GM19023 (cell line): Measurements from ENCODE around the gene TEX26.

Experiments
- ATAC-seq: cut with Tn5 transposase; IDR thresholded peaks from one replicate; pipeline ENCODE4 v1.9.1; 2021; ENCODE audit warnings: mild to moderate bottlenecking, moderate library complexity; ENCODE audit not compliant: unreplicated experiment

Gene TEX26

GRCh38 chr13:30974350-30974749 is 41.9 kb downstream of the TEX26 start:
- ATAC-seq, result no peak

- no peak for ATAC-seq
These were observed 43.6 kb downstream of the TEX26 start for GRCh38 chr13:30976025-30976424.

GRCh38 chr13:30978981-30979956 is 46.8 kb downstream of the TEX26 start:
- ATAC-seq, result no peak

GRCh38 chr13:30982506-30982905 is 50.0 kb downstream of the TEX26 start:
- ATAC-seq, result no peak

- no peak for ATAC-seq
These were observed 50.5 kb downstream of the TEX26 start for GRCh38 chr13:30982906-30983305.

GRCh38 chr13:30983431-30983830 is 51.0 kb downstream of the TEX26 start:
- no peak for ATAC-seq

- no peak for ATAC-seq
These were observed 52.2 kb downstream of the TEX26 start for GRCh38 chr13:30984620-30985019.

- no peak for ATAC-seq
These were observed 53.3 kb downstream of the TEX26 start for GRCh38 chr13:30985637-30986205.

GRCh38 chr13:30991184-30991583 is 58.7 kb downstream of the TEX26 start:
- ATAC-seq, result no peak

- ATAC-seq, result no peak
These were observed 59.5 kb downstream of the TEX26 start for GRCh38 chr13:30991922-30992321.

GRCh38 chr13:30995331-30995730 is 62.9 kb downstream of the TEX26 start:
- no peak for ATAC-seq

GRCh38 chr13:30997697-30998096 is 65.2 kb downstream of the TEX26 start:
- no peak for ATAC-seq

GRCh38 chr13:30998136-30999088 is 66.0 kb downstream of the TEX26 start:
- no peak for ATAC-seq

- ATAC-seq, result no peak
These were observed 68.4 kb downstream of the TEX26 start for GRCh38 chr13:31000889-31001288.

- no peak for ATAC-seq
These were observed 69.2 kb downstream of the TEX26 start for GRCh38 chr13:31001647-31002046.

- no peak for ATAC-seq
These were observed 72.6 kb downstream of the TEX26 start for GRCh38 chr13:31005066-31005465.

GRCh38 chr13:31007417-31007816 is 75.0 kb downstream of the TEX26 start:
- ATAC-seq, result no peak

GRCh38 chr13:31008400-31009115 is 76.1 kb downstream of the TEX26 start:
- no peak for ATAC-seq

GRCh38 chr13:31009166-31009565 is 76.7 kb downstream of the TEX26 start:
- ATAC-seq, result no peak

- ATAC-seq, result no peak
These were observed 77.8 kb downstream of the TEX26 start for GRCh38 chr13:31010296-31010695.
